Astrocyte (in vitro differentiated cells and primary cell): Measurements from ENCODE around the gene PCK1. TPM values are rescaled to one million over a fixed set of nuclear protein-coding genes. Genes with fewer than 3 reads are reported as not detected.

ENCODE experiments used
- DNase-seq: peaks from one replicate; pipeline ENCODE4 v3.0.0-alpha.2; 2010; ENCODE audit warnings: low read depth
- FAIRE-seq: peaks from 2 replicates; lab custom pipeline; 2011; peaks lifted over from hg19 to GRCh38; lab: Jason Lieb, UNC
- H2AFZ ChIP-seq: 2 replicates; pipeline ENCODE4 v1.6.0; 2012; ENCODE audit warnings: low read depth, low read length, inconsistent platforms
- H3K27ac ChIP-seq: 2 replicates; pipeline ENCODE4 v1.5.1; 2011; ENCODE audit warnings: low read depth, low read length, inconsistent platforms
- H3K27me3 ChIP-seq: 2 replicates; pipeline ENCODE4 v1.6.0; 2011; ENCODE audit warnings: low read length, inconsistent platforms; ENCODE audit not compliant: insufficient read depth
- H3K36me3 ChIP-seq: 2 replicates; pipeline ENCODE4 v1.5.1; 2011; ENCODE audit warnings: low read length, inconsistent platforms; ENCODE audit not compliant: insufficient read depth
- H3K4me1 ChIP-seq: 2 replicates; pipeline ENCODE4 v1.5.1; 2011; ENCODE audit warnings: low read length, inconsistent platforms; ENCODE audit not compliant: insufficient read depth
- H3K4me2 ChIP-seq: 2 replicates; pipeline ENCODE4 v1.6.0; 2012; ENCODE audit warnings: low read length, inconsistent platforms
- H3K4me3 ChIP-seq: 2 replicates; pipeline ENCODE4 v1.5.1; 2011; ENCODE audit warnings: low read depth, mild to moderate bottlenecking, low read length, inconsistent platforms; ENCODE audit not compliant: insufficient read depth
- H3K79me2 ChIP-seq: 2 replicates; pipeline ENCODE4 v1.6.0; 2012; ENCODE audit warnings: mild to moderate bottlenecking, low read length, inconsistent platforms; ENCODE audit not compliant: insufficient read depth
- H3K9ac ChIP-seq: 2 replicates; pipeline ENCODE4 v1.6.0; 2012; ENCODE audit warnings: mild to moderate bottlenecking, low read length, inconsistent platforms
- H3K9me3 ChIP-seq: 2 replicates; pipeline ENCODE4 v1.5.1; 2012; ENCODE audit warnings: low read depth, mild to moderate bottlenecking, low read length, inconsistent platforms; ENCODE audit not compliant: insufficient read depth
- H4K20me1 ChIP-seq: 2 replicates; pipeline ENCODE4 v1.6.0; 2012; ENCODE audit warnings: low read length, inconsistent platforms; ENCODE audit not compliant: insufficient read depth
- H3K27ac Mint-ChIP-seq: one replicate; pipeline ENCODE4 v1.8.0; 2021; ENCODE audit warnings: mild to moderate bottlenecking, mixed read lengths; ENCODE audit not compliant: unreplicated experiment
- H3K27me3 Mint-ChIP-seq: one replicate; pipeline ENCODE4 v1.8.0; 2021; ENCODE audit warnings: low read depth, mixed read lengths; ENCODE audit not compliant: unreplicated experiment
- H3K36me3 Mint-ChIP-seq: one replicate; pipeline ENCODE4 v1.8.0; 2021; ENCODE audit warnings: low read depth, mixed read lengths; ENCODE audit not compliant: unreplicated experiment
- H3K4me1 Mint-ChIP-seq: one replicate; pipeline ENCODE4 v1.8.0; 2021; ENCODE audit warnings: low read depth, mixed read lengths; ENCODE audit not compliant: unreplicated experiment
- H3K4me3 Mint-ChIP-seq: one replicate; pipeline ENCODE4 v1.8.0; 2021; ENCODE audit warnings: mild to moderate bottlenecking, moderate library complexity, mixed read lengths; ENCODE audit not compliant: unreplicated experiment
- H3K9me3 Mint-ChIP-seq: one replicate; pipeline ENCODE4 v1.8.0; 2021; ENCODE audit warnings: mild to moderate bottlenecking, mixed read lengths; ENCODE audit not compliant: unreplicated experiment
- EZH2 ChIP-seq: IDR thresholded peaks from 2 replicates; pipeline ENCODE4 v1.6.1; 2012; ENCODE audit warnings: mild to moderate bottlenecking, low read length, inconsistent platforms; ENCODE audit not compliant: insufficient read depth
- total RNA-seq: library from RNA; stranded (reverse); gene quantifications from 2 replicates; pipeline ENCODE4 v1.2.1, GENCODE V29; 2021
- TF ChIP-seq, protein P1 (sequence below): IDR thresholded peaks from 2 replicates; pipeline ENCODE4 v1.5.1; 2011; ENCODE audit warnings: low read depth, mild to moderate bottlenecking, inconsistent platforms, low read length, moderate library complexity; ENCODE audit not compliant: insufficient read depth

PCK1 gene
- total RNA-seq, 1 donor from 2014 or later = not detected

DNA sequence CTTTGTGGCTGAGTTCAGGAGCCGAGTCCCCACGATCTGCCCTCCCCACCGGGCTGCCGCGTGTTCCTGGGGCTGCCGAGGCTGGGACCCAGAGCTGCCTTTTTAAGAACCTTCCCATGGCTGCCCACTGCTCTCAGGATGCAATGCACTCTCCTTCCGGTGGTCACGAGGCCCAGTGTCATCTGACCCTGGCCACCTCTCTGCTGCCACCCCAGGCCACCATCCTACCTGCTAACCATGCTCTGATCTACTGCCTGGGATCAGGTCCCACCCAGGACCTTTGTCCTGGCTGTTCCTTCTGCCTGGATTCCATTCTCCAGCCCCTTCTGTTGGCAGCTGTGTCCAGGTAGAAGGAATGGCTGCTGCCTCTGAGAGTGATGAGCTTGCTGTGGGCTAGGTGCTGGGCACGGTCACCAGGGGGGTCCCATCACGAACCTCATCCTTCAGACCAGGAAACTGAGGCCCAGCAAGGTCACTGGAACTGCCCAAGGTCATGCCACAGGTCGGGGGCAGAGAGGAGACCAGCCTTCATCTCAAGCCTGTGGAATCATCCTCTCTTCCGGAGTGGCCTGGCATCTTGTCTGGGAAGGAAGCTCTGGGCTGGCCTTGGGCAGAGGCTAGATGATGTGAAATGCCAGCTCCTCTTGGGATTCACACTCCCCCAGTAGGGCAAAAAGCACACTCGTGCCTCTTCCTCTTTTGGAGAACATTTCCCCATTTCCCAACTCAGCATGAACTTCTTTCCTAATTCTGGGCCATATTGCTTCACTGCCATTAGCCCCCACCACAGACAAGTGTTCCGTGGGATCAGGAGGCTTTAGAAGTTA is 20.5 kb downstream of the PCK1 start:
- Histone ChIP-seq H3K9me3 (peaks cover 3% of the 10 kb centered on the region), H3K79me2 (no peaks in the 10 kb centered on the region), H3K27ac (no peak overlapping the region), H3K4me2 (no peak overlapping the region), H3K36me3 (no peaks in the 10 kb centered on the region), H2AFZ (no peak overlapping the region), H3K27me3 (peaks cover 45% of the 10 kb centered on the region), H3K4me3 (no peak overlapping the region), H3K4me1 (peaks cover 8% of the 10 kb centered on the region), H4K20me1 (no peaks in the 10 kb centered on the region), H3K9ac (peak overlapping the region; percentile 36)
- DNase-seq (no peak), FAIRE-seq (no peak)
- Mint-ChIP-seq H3K36me3 (peaks cover 3% of the 10 kb centered on the region), H3K4me1 (no peaks in the 10 kb centered on the region), H3K27ac (no peak overlapping the region), H3K9me3 (peaks cover 5% of the 10 kb centered on the region), H3K27me3 (peaks cover 49% of the 10 kb centered on the region), H3K4me3 (no peak overlapping the region)
- TF ChIP-seq, protein P1, sequence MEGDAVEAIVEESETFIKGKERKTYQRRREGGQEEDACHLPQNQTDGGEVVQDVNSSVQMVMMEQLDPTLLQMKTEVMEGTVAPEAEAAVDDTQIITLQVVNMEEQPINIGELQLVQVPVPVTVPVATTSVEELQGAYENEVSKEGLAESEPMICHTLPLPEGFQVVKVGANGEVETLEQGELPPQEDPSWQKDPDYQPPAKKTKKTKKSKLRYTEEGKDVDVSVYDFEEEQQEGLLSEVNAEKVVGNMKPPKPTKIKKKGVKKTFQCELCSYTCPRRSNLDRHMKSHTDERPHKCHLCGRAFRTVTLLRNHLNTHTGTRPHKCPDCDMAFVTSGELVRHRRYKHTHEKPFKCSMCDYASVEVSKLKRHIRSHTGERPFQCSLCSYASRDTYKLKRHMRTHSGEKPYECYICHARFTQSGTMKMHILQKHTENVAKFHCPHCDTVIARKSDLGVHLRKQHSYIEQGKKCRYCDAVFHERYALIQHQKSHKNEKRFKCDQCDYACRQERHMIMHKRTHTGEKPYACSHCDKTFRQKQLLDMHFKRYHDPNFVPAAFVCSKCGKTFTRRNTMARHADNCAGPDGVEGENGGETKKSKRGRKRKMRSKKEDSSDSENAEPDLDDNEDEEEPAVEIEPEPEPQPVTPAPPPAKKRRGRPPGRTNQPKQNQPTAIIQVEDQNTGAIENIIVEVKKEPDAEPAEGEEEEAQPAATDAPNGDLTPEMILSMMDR = no peak
- TF ChIP-seq EZH2 = no peak

DNA sequence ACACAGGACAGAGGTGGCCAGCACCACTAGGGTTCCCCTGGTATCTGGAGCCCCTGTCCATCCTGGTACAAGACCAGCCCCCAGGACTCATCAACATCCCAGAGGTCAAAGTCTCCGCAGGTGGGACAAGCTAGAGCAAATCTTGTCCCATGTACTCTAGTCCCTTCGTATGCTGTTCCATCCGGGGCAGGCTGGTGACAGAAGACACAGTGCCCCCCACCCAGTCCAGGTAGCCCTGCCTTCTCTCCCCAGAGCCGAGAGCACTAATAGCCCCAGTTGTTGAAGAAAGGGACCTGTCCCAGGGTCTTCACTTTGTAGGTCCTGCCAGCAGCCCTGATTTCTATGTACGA is 21.1 kb downstream of the PCK1 start:
- H2AFZ ChIP-seq = no peak overlapping the region
- DNase-seq (no peak), FAIRE-seq (no peak)
- peaks cover 8% of the 10 kb centered on the region for H3K4me1 ChIP-seq
- H3K36me3 ChIP-seq = no peaks in the 10 kb centered on the region
- no peak overlapping the region for H3K27ac ChIP-seq
- no peaks in the 10 kb centered on the region for H4K20me1 ChIP-seq
- TF ChIP-seq, protein P1 = no peak
- TF ChIP-seq EZH2 = no peak
- no peaks in the 10 kb centered on the region for H3K79me2 ChIP-seq
- H3K27ac Mint-ChIP-seq = no peak overlapping the region
- peaks cover 53% of the 10 kb centered on the region for H3K27me3 Mint-ChIP-seq
- H3K4me3 Mint-ChIP-seq = no peak overlapping the region
- H3K4me2 ChIP-seq = peak overlapping the region; percentile 80
- no peaks in the 10 kb centered on the region for H3K4me1 Mint-ChIP-seq
- peaks cover 3% of the 10 kb centered on the region for H3K36me3 Mint-ChIP-seq
- H3K9ac ChIP-seq = peak overlapping the region; percentile 36
- peaks cover 7% of the 10 kb centered on the region for H3K9me3 Mint-ChIP-seq
- peaks cover 45% of the 10 kb centered on the region for H3K27me3 ChIP-seq
- H3K9me3 ChIP-seq = peaks cover 3% of the 10 kb centered on the region
- no peak overlapping the region for H3K4me3 ChIP-seq
